ENCODE measurements around the gene GNA12.

DNA sequence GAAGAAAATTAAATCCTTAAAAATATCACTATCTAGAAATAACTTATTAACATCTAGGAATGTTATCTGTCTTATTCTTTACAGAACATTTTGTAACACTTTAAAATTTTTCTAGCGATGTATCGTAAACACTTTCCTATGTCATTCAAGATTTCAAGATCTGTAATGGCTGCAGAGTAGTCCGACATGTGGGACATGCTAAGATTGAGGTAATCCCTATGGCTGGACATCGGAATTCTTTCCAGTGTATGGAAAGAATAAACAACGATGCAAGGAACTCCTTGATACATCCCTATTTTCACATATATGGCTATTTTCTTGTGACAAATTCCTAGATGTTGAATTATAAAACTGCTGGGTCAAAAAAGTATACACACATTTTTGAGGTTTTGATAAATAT, 37.5 kb downstream of the GNA12 start:
- no peak for TF ChIP-seq POLR2A (IDR thresholded peaks at IDR 0.05; ENCODE audit: low read depth, low read length)
- TF ChIP-seq POLR2AphosphoS5 (IDR thresholded peaks at IDR 0.05; ENCODE audit: low read depth, low read length), result no peak

Measured in GM12891 (cell line).